Kidney (tissue), 14 donors: ENCODE measurements around the gene CLECL1. TPM values are rescaled to one million over a fixed set of nuclear protein-coding genes. Genes with fewer than 3 reads are reported as not detected.

Source experiments
- DNase-seq, 5 donors: peaks; one replicate each; pipeline ENCODE4 v3.0.0-alpha.2; 2013 to 2020
- FAIRE-seq: peaks from 2 replicates; lab custom pipeline; 2012; peaks lifted over from hg19 to GRCh38; lab: Jason Lieb, UNC
- H3K27ac ChIP-seq, 2 donors: one replicate each; pipeline ENCODE4 v1.7.0; 2013; ENCODE audit warnings: low read depth in 2 of 2, low read length in 2 of 2, inconsistent platforms in 1 of 2
- H3K27me3 ChIP-seq: one replicate; pipeline ENCODE4 v1.7.1; 2013; ENCODE audit warnings: low read length, inconsistent platforms; ENCODE audit not compliant: control insufficient read depth, insufficient read depth
- H3K36me3 ChIP-seq, 3 donors: one replicate each; pipeline versions ENCODE4 v1.7.0 to v1.7.1; 2013; ENCODE audit warnings: low read length in 3 of 3, control low read depth in 1 of 3, inconsistent platforms in 1 of 3; ENCODE audit not compliant: insufficient read depth in 3 of 3, control insufficient read depth in 2 of 3
- H3K4me1 ChIP-seq, 3 donors: one replicate each; pipeline versions ENCODE4 v1.7.0 to v1.7.1; 2013; ENCODE audit warnings: low read length in 3 of 3, inconsistent platforms in 1 of 3, low read depth in 1 of 3; ENCODE audit not compliant: control insufficient read depth in 2 of 3, insufficient read depth in 2 of 3
- H3K4me3 ChIP-seq, 3 donors: one replicate each; pipeline versions ENCODE4 v1.7.0 to v1.8.1; 2013; ENCODE audit warnings: low read length in 3 of 3, control low read depth in 1 of 3, inconsistent platforms in 1 of 3
- H3K9ac ChIP-seq, 3 donors: one replicate each; pipeline versions ENCODE4 v1.7.0 to v1.7.1; 2013; ENCODE audit warnings: low read length in 3 of 3, control low read depth in 1 of 3, inconsistent platforms in 1 of 3
- H3K9me3 ChIP-seq, 3 donors: one replicate each; pipeline versions ENCODE4 v1.7.0 to v1.7.1; 2013; ENCODE audit warnings: low read length in 3 of 3, control low read depth in 1 of 3, inconsistent platforms in 1 of 3; ENCODE audit not compliant: control insufficient read depth in 2 of 3, insufficient read depth in 1 of 3
- intact Hi-C: fragments of 100-400 bp; cut with DNase I; formaldehyde crosslinking; loops from one replicate; pipeline ENCODE4 v1.11.1; 2022
- polyA plus RNA-seq: library from polyadenylated mRNA; stranded (reverse); fragments of 350-450 nt; fragmentation: Illumina TruSeq; extraction: RNeasy Lipid Tissue Mini Kit (QIAGEN cat#74804); gene quantifications from one replicate; pipeline ENCODE4 v1.2.3, GENCODE V29; 2014; ENCODE audit warnings: low read depth, low replicate concordance; ENCODE audit not compliant: insufficient read depth
- total RNA-seq: library from RNA; stranded (reverse); fragmentation: NEBNext Ultra II Directional; extraction: Animal tissue kit (Norgen Biotek cat#: 25700); gene quantifications from one replicate; pipeline ENCODE4 v1.2.1, GENCODE V29; 2021
- TF ChIP-seq, protein P1 (sequence below): IDR thresholded peaks from 3 replicates; pipeline ENCODE4 v1.5.1; 2012; ENCODE audit warnings: mild to moderate bottlenecking, moderate library complexity, borderline replicate concordance; ENCODE audit not compliant: insufficient read depth; ENCODE audit errors: extremely low read depth
- donor health status: control.
- donor health status: control.
- donor health status: control.
- donor health status: control.
- donor health status: control.
- donor health status: DM: yes; HTN: yes; CAD: no.
- donor health status: Normal renal cell carcinoma (clear cell type).

CLECL1 gene
- total and polyA plus RNA-seq, 2 donors from 2014 or later: 2.1 TPM; not detected in 1

GRCh38 chr12:9736936-9737705, 4.2 kb upstream of the CLECL1 start:
- intact Hi-C loops: no loop called here
- peak; percentile 58 for FAIRE-seq
- H3K4me1 ChIP-seq: peaks cover 0 to 2% (median 0%) of the 10 kb centered on the region in 3 donors
- H3K27ac ChIP-seq: peak overlapping the region in 1 of 2 donors; percentile 49
- H3K9ac ChIP-seq: no peak overlapping the region
- TF ChIP-seq, protein P1, sequence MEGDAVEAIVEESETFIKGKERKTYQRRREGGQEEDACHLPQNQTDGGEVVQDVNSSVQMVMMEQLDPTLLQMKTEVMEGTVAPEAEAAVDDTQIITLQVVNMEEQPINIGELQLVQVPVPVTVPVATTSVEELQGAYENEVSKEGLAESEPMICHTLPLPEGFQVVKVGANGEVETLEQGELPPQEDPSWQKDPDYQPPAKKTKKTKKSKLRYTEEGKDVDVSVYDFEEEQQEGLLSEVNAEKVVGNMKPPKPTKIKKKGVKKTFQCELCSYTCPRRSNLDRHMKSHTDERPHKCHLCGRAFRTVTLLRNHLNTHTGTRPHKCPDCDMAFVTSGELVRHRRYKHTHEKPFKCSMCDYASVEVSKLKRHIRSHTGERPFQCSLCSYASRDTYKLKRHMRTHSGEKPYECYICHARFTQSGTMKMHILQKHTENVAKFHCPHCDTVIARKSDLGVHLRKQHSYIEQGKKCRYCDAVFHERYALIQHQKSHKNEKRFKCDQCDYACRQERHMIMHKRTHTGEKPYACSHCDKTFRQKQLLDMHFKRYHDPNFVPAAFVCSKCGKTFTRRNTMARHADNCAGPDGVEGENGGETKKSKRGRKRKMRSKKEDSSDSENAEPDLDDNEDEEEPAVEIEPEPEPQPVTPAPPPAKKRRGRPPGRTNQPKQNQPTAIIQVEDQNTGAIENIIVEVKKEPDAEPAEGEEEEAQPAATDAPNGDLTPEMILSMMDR: no peak
- no peaks in the 10 kb centered on the region for H3K36me3 ChIP-seq
- no peak overlapping the region for H3K4me3 ChIP-seq
- H3K9me3 ChIP-seq: no peaks in the 10 kb centered on the region
- peak in 2 of 5 donors; percentile 46 to 58 for DNase-seq
- H3K27me3 ChIP-seq: no peaks in the 10 kb centered on the region

- TF ChIP-seq, protein P1: no peak
- no peaks in the 10 kb centered on the region for H3K9me3 ChIP-seq
- no peak overlapping the region for H3K9ac ChIP-seq
- H3K27ac ChIP-seq: no peak overlapping the region
- no peak overlapping the region for H3K4me3 ChIP-seq
- H3K36me3 ChIP-seq: no peaks in the 10 kb centered on the region
- no peaks in the 10 kb centered on the region for H3K27me3 ChIP-seq
- no peak for DNase-seq
- intact Hi-C loops: no loop called here
- no peak for FAIRE-seq
- H3K4me1 ChIP-seq: peaks cover 0 to 2% (median 0%) of the 10 kb centered on the region in 3 donors
Measured at GRCh38 chr12:9735601-9736000, 2.7 kb upstream of the CLECL1 start.

GRCh38 chr12:9731797-9732196, 1.1 kb downstream of the CLECL1 start:
- Histone ChIP-seq H3K4me3 (no peak overlapping the region), H3K36me3 (no peaks in the 10 kb centered on the region), H3K27me3 (no peaks in the 10 kb centered on the region), H3K9ac (no peak overlapping the region), H3K9me3 (no peaks in the 10 kb centered on the region), H3K27ac (no peak overlapping the region), H3K4me1 (no peaks in the 10 kb centered on the region)
- DNase-seq: no peak
- intact Hi-C loops: no loop called here
- TF ChIP-seq, protein P1: no peak
- no peak for FAIRE-seq

DNA sequence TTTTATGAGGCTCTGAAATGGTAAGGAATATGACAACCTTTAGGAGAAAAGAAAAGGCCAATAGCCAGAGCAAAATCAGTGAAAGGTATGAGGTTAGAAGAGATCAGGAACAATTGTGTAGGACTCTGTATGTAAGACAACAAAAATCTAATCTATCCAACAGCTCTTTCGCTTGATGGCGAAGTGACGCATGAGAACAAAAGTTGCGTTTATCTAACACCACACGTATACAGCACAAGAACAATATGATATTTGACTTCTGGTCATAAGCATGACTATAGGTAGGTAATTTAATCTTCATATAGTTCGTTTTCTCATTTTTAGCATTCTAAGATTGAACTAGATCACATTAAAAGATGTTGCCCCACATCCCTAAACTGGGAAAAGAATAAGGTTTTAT, 1.5 kb downstream of the CLECL1 start:
- no peak overlapping the region for H3K9ac ChIP-seq
- no peak overlapping the region for H3K4me3 ChIP-seq
- no peaks in the 10 kb centered on the region for H3K4me1 ChIP-seq
- intact Hi-C loops: no loop called here
- H3K9me3 ChIP-seq: no peaks in the 10 kb centered on the region
- FAIRE-seq (no peak), DNase-seq (no peak)
- H3K36me3 ChIP-seq: no peaks in the 10 kb centered on the region
- H3K27ac ChIP-seq: no peak overlapping the region
- H3K27me3 ChIP-seq: no peaks in the 10 kb centered on the region
- TF ChIP-seq, protein P1: no peak
